ENCODE measurements around the gene CLDN4. TPM values are rescaled to one million over a fixed set of nuclear protein-coding genes. Genes with fewer than 3 reads are reported as not detected.

The CLDN4 gene
- polyA plus RNA-seq, 1 experiment: 0.15 TPM

DNA sequence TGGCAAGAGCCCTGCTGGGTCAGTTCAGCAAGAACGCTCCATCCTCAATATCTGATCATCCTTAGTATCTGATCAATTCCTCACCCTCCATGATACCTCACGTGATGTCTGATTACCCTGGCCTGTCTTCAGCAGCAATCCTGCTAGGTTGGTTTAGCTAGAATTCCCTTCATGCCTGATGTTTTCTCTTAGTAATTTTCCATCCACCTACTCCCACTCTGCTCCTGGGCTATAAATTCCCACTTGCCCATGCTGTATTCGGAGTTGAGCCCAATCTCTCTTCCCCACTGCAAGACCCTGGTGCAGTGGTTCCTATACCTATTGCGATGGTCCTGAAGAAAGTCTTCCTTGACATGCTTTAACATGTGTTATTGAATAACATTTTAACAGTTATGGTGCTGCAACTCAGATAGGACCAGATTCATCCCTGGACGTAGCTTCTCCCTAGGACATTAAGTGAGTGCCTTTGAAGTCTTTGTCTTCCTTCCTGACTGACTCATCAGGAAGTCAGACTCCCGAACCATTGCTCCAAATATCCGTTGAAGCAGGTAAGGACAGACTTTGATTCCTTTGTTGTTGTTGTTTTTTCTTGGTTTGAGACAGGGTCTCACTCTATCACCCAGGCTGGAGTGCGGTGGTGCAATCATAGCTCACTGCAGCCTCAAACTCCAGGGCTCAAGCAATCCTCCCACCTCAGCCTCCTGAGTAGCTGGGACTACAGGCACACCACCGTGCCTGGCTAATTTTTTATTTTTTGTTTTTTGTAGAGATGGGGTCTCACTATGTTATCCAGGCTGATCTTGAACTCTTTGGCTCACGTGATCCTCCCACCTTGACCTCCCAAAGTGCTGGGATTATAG, 31.3 kb upstream of the CLDN4 start:
- no peaks in the 10 kb centered on the region for H3K27me3 ChIP-seq (ENCODE audit: control insufficient read depth, insufficient read depth, low read length)
- no peak for DNase-seq (ENCODE audit: low read depth, low spot score)
- CTCF ChIA-PET: no interaction called here
- no peak overlapping the region for H3K4me3 ChIP-seq (ENCODE audit: low read depth, low read length)
- TF ChIP-seq, protein P1, sequence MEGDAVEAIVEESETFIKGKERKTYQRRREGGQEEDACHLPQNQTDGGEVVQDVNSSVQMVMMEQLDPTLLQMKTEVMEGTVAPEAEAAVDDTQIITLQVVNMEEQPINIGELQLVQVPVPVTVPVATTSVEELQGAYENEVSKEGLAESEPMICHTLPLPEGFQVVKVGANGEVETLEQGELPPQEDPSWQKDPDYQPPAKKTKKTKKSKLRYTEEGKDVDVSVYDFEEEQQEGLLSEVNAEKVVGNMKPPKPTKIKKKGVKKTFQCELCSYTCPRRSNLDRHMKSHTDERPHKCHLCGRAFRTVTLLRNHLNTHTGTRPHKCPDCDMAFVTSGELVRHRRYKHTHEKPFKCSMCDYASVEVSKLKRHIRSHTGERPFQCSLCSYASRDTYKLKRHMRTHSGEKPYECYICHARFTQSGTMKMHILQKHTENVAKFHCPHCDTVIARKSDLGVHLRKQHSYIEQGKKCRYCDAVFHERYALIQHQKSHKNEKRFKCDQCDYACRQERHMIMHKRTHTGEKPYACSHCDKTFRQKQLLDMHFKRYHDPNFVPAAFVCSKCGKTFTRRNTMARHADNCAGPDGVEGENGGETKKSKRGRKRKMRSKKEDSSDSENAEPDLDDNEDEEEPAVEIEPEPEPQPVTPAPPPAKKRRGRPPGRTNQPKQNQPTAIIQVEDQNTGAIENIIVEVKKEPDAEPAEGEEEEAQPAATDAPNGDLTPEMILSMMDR (IDR thresholded peaks at IDR 0.05; ENCODE audit: low read depth, low read length): no peak
- H3K27ac ChIP-seq (ENCODE audit: low read depth, low read length): no peak overlapping the region
- POLR2A ChIA-PET: no interaction called here
- no peaks in the 10 kb centered on the region; the same call in 1 of the 2 replicates for H3K9me3 ChIP-seq (ENCODE audit: control insufficient read depth, insufficient read depth, low read length)

DNA sequence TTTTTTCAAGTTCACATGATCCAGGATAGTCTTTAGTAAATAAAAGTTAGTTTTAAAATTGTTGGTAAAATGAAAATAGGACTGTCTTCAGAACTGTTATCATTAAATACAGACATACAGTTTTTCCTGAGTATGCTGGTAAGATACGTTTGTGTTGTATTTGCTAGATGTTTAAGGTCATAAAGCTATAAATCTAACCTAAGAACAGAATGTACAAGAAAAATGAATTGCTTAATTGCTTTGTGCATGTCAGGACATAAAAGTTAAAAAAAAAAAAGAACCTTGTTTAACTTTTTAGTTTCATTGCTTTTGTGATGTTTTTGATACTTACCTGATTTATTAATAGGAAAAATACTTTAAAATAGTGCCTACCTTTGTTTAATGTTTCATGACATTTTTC, 29.2 kb upstream of the CLDN4 start:
- no peak for DNase-seq (ENCODE audit: low read depth, low spot score)
- H3K9me3 ChIP-seq (ENCODE audit: control insufficient read depth, insufficient read depth, low read length): no peaks in the 10 kb centered on the region; the same call in 1 of the 2 replicates
- no peaks in the 10 kb centered on the region for H3K27me3 ChIP-seq (ENCODE audit: control insufficient read depth, insufficient read depth, low read length)
- CTCF ChIA-PET: interaction anchor here (0.6 kb wide), 1 partner anchor 266 kb away, joined by 6 read pairs; no protein-coding TSS in a partner anchor
- no peak overlapping the region for H3K27ac ChIP-seq (ENCODE audit: low read depth, low read length)
- TF ChIP-seq, protein P1 (IDR thresholded peaks at IDR 0.05; ENCODE audit: low read depth, low read length): no peak
- H3K4me3 ChIP-seq (ENCODE audit: low read depth, low read length): no peak overlapping the region
- POLR2A ChIA-PET: no interaction called here

DNA sequence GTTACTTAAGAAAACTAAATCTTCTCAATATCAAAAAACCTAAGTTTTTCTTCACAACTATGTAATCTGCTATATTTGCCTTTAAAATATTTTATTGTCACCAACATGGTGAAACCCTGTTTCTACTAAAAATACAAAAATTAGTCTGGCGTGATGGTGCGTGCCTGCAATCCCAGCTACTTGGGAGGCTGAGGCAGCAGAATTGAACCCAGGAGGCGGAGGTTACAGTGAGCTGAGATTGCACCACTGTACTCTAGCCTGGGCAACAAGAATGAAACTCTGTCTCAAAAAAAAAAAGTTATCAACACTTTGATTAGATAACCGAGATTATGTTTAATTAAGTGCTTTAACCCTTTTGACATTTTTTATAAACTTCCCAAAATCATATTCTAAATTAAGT, 28.3 kb upstream of the CLDN4 start:
- POLR2A ChIA-PET: no interaction called here
- TF ChIP-seq, protein P1 (IDR thresholded peaks at IDR 0.05; ENCODE audit: low read depth, low read length): no peak
- no peaks in the 10 kb centered on the region; the same call in 1 of the 2 replicates for H3K9me3 ChIP-seq (ENCODE audit: control insufficient read depth, insufficient read depth, low read length)
- H3K27ac ChIP-seq (ENCODE audit: low read depth, low read length): no peak overlapping the region
- CTCF ChIA-PET: no interaction called here
- H3K4me3 ChIP-seq (ENCODE audit: low read depth, low read length): no peak overlapping the region
- H3K27me3 ChIP-seq (ENCODE audit: control insufficient read depth, insufficient read depth, low read length): no peaks in the 10 kb centered on the region
- DNase-seq (ENCODE audit: low read depth, low spot score): no peak

DNA sequence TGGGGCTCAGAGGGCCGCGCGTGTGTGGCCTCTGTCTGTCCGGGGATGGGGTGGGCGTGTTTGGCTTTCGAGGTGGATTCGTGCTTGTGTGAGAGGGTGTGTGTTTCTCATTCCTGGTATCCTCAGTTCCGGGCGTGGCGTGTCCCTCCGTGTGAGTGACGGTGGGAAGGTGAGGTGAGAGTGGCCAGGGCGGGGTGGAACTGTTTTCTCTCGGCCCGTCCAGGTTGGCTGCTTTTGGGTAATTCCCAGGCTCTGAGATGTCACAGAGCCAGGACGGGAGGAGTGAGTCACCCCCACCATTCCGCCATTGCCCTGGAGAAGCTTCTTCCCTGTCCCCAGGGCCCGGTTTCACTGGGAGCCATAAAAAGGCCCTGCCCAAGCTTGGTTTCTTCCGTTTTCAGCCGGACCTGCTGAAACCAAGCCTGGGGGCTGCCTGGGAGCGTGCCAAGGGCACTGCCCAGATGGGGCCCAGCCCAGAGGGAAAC, 21.3 kb upstream of the CLDN4 start:
- ChIA-PET CTCF (interaction anchor here (3.3 kb wide), 1 partner anchor 46 kb away, joined by 39 read pairs; no protein-coding TSS in a partner anchor), POLR2A (no interaction called here)
- no peak for DNase-seq (ENCODE audit: low read depth, low spot score)

More for the DNA sequence above, 21.3 kb upstream of the CLDN4 start:
- Histone ChIP-seq H3K27ac (ENCODE audit: low read depth, low read length) (no peak overlapping the region), H3K4me3 (ENCODE audit: low read depth, low read length) (no peak overlapping the region), H3K27me3 (ENCODE audit: control insufficient read depth, insufficient read depth, low read length) (no peaks in the 10 kb centered on the region), H3K9me3 (ENCODE audit: control insufficient read depth, insufficient read depth, low read length) (peaks cover 5% of the 10 kb centered on the region; the same call in 1 of the 2 replicates)
- TF ChIP-seq, protein P1 (IDR thresholded peaks at IDR 0.05; ENCODE audit: low read depth, low read length): no peak
